HG03175 (cell line): ENCODE measurements around the gene TEX264.

Source experiments
- ATAC-seq: cut with Tn5 transposase; IDR thresholded peaks from one replicate; pipeline ENCODE4 v1.9.1; 2021; ENCODE audit warnings: mild to moderate bottlenecking, moderate library complexity; ENCODE audit not compliant: unreplicated experiment

The TEX264 gene

GRCh38 chr3:51673802-51674654 is 3.0 kb downstream of the TEX264 start:
- no peak for ATAC-seq

DNA sequence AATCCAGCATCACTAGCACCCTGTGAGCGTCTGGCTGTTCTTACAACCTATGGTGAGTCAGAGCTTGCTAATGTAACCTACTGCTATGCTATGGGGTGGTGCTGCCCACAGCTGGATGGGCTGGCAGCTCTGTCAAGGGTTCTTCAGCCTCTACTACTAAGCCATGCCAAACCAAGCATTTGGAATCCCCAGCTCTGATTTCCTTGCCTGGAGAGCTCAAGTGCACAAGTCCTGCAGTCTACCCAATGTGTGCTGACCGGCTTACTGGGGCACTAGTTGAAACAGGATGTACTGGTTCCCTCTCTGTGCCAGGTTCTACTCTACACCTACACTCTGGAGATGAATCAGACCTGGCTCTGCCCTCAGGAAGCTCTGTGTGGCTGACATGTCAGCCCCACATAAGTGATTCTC is 4.2 kb downstream of the TEX264 start:
- ATAC-seq, result no peak

- no peak for ATAC-seq
Measured at GRCh38 chr3:51676102-51676640, 5.1 kb downstream of the TEX264 start.

DNA sequence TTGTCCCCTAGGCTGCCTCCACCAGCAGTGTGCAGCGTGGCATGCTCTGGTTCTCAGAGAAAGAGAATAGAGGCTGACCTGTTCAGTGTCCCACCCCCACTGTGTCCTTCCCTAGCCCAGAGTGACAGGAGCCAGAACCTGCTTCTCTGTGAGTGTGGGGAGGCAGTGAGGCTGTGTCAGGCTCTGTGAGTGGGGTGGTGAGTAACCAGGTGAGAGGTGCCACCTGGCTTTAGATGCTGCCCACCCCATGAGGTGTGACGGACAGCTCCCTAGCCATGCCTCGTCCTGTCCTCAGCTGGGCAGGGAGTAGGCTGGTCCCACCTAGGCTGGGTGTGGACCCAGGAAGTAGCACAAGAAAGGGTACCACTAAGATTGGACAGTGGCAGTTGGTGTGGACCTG is 6.3 kb downstream of the TEX264 start:
- ATAC-seq, result no peak

DNA sequence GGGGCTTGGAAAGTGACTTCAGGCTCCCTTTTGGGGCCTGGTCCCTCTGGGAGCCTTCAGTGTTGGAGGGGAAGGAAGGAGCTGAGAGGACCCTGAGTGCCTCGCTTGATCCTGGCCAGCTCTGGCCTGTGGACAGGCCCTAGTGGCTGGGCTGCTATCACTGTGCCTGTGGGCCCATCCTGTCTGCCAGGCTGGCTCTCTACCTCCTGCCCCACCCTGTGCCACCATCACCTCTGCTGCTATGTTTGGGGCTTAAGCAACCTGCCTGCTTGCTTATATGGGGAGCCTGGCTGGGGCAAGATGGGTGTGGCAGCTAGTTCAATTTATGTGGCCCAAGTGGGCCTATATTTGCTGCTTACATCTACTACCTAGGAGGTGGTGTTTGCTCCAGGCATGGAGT is 7.1 kb downstream of the TEX264 start:
- no peak for ATAC-seq

DNA sequence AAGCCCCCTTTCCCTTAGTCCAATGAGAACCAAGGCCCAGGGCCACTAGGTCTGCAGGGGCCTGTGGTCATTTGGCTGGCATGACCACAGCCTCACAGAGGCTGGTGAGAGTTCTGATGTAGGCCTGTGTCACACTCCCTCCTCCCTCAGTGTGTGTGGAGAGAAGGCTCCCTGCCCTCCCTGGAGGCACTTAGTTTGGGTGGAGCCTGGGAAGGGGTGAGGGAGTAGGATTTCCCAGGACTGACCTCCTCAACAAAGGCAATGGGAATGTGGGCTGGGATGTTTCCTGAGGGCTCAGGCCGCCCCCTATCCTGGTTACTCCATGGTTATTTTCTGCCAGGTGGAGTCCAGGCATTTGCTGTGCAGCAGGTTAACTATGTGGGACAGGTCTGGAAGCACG is 7.6 kb downstream of the TEX264 start:
- no peak for ATAC-seq

DNA sequence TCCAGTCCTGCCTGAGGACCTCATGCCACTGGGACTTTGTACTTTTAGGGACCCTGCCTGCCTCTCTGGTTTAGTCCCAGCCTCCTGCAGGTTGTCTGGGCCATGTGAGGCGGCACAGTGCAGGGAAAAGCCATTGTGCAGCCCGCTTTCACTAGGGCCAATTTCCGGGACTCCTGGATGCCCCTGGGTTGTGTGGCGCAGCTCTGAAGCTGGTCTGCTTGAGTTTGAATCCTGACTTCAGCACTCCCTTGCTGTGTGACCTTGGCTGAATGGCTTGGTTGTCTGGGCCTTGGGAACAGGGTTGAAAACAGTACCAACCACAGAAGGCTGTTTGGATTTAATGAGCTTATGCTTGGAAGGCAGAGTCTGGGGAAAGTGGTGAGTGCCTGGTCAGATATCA is 8.3 kb downstream of the TEX264 start:
- no peak for ATAC-seq

DNA sequence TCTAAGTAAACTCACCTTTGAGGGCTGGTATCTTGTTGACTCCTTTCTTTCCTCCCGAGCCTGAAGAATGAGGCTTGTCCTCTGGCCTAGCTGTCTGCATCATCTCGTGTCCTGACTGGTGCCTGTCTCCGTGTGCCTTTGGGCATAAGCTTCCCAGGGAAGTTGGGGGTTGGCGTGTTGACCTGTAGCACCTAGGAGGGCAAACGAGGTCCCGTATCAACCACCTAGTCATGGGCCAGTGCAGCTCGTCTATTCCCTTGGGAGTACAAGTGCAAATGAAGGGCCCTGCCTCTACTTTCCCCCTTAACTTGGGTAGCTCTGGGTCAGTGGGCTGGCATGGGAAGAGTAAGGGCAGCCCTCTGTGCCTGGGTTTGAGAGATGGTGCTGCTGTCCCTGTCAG is 8.7 kb downstream of the TEX264 start:
- ATAC-seq, result no peak

DNA sequence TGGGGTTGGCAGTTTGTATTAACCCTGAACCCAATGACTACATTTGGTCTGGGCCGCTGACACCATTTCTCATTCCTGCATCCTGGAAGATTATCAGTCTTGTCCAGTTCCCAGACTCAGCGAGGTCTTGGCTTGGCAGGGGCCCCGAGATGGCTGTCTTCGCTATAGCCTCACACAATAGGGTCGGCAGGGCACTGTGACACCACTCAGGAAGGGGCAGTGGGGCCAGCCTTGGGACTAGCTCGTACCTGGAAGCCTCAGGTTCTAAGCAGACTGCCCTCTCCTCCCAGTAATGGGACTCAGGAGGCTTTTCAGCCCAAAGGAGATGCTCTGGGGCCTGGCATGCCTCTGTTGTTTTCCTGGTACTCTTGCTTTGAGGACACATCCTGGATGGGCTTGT is 9.1 kb downstream of the TEX264 start:
- no peak for ATAC-seq

- no peak for ATAC-seq
Measured at GRCh38 chr3:51680663-51681230, 9.7 kb downstream of the TEX264 start.

DNA sequence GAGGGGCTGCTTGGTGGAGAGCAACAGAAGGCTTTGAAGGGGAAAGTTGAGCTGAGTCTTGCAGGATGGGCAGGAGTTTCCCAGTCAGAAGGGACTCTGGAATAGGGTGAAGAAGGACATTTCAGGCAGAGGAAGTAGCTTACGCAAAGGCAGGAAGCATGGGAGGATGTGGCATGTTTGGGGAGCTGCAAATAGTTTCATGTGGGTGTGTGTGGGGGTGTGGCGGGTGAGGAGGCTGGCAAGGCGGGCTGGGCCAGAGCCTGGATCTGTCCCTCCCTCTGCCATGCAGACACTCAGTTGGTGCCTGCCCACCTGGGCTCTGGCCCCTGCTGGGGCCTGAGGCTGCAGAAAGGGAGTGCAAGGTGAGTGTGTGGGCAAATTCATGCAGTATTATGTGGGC is 10.4 kb downstream of the TEX264 start:
- no peak for ATAC-seq

DNA sequence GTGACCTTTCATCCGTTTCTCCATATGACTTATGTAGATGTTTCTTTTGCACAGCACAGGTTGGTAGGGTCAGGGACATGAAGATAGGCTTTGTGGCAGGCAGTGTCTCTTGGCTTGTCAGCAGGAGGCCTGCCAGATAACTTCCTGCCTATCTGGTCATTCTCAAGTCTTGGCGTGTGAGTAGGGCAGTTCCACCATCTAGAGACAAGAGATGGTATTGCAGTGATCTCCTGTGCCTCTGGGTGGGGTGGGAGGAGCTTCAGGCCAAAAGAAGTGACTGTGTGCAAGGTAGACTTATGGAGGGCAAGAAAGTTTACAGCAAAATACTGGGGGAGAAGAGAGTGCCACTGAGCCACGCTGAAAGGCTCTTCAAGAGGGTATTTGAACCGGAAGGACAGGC is 11.0 kb downstream of the TEX264 start:
- peak; percentile 85 for ATAC-seq

GRCh38 chr3:51682526-51682925 is 11.5 kb downstream of the TEX264 start:
- ATAC-seq, result no peak

DNA sequence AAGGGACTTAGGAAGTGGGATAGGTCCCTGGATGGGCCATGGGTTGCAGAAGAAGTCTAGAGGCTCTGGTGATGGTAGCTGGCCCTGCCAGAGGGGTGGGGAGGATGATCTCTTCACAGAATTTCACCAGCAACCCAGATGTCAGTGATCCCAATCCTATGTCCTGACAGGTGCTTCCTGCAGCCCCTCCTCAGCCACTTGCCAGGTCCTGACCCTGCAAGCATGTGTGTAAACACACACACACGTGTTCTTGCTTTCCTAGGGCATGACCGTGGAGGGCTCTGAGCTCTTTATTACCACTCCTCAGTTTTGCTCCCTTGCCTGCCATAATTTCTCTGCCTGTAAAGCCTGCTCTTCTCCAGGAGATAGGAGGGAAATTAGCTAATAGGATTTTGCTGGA is 12.5 kb downstream of the TEX264 start:
- no peak for ATAC-seq

DNA sequence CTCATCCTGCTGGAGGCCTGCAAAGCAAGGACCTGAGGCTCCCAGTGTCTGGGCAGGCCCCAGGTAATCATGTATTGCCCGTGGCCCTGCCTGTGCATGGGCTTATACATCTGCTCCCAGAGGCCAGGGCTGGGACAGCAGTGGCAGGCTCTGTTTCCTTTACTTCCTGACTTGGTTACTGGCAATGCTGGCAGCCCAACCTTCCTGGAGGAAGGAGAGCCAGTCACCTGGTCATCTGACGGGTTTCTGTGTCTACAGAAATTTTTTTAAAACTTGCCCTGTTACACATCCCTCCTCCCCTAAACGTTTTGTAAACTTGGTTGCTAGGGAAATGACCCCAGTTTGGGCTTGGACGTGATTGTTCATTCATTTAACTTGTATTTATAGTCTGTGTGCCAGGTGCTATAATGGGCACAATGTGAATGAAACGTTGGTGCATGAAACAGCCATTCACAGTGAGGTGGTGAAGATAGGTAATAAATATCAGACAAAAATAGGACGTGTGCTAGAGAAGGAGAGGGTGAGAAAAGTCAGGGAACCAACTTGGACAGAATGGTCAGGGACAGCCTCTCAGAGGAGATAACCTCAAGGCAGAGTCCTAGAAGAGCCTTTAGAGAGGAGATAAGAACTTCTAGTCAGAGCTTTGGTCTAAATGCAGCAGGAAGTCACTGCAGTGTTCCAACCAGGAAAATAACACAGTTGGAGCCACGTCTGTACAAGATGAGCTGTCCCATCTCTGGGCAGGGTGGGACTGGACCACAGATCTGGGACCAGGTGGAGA is 14.1 kb downstream of the TEX264 start:
- no peak for ATAC-seq

DNA sequence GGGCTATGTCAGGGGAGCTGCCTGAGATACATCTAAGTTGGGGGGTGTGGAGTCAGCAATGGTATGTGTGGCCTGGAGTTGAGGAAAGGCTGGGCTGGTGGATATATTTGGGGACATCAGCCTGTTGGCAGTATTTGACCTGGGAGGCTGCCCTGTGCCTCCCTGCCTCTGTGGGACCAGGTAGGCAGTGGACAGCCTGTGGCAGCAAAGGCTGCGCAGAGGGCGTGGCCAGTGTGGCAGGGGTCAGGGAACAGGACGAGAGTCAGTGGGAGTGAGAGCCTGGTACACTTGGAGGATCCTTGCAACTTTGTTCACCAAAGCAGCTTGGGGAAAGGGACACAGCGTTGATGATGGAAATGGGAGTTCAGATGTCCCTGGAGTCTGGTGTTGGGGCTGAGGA is 15.0 kb downstream of the TEX264 start:
- ATAC-seq, result no peak

DNA sequence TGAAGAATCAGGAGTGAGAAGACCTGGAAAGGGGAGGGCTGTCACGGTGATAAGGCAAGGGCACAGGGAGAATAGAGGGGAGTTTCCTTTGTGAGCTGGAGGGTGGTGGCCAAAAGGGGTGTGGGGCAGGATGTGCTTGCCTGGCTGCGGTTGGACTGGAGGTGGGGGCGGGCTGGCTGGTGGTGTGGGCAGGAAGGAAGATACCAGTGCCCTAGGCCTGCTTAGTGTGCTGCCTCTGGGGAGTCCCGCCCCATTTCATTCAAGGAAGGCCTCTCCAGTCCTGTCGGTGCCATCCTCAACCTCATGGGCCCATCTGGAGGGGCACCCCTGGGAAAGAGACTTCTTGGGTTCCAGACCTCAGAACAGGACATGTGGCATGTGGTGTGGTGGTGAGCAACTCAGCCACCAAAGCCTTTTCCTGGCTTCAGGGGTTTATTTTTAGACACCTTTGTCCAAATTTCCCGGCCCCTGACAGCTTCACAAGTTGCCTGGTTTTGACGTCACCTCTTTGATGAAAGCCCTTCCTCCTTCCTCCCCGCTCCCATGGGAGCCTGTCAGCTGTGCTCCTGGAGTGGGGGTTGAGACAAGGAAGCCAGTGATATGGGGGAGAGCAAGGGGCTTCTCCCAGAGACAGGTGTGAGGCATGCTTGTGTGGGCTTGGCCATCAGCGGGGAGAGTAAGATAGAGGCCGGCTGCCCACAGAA is 15.6 kb downstream of the TEX264 start:
- peak; percentile 51 for ATAC-seq

DNA sequence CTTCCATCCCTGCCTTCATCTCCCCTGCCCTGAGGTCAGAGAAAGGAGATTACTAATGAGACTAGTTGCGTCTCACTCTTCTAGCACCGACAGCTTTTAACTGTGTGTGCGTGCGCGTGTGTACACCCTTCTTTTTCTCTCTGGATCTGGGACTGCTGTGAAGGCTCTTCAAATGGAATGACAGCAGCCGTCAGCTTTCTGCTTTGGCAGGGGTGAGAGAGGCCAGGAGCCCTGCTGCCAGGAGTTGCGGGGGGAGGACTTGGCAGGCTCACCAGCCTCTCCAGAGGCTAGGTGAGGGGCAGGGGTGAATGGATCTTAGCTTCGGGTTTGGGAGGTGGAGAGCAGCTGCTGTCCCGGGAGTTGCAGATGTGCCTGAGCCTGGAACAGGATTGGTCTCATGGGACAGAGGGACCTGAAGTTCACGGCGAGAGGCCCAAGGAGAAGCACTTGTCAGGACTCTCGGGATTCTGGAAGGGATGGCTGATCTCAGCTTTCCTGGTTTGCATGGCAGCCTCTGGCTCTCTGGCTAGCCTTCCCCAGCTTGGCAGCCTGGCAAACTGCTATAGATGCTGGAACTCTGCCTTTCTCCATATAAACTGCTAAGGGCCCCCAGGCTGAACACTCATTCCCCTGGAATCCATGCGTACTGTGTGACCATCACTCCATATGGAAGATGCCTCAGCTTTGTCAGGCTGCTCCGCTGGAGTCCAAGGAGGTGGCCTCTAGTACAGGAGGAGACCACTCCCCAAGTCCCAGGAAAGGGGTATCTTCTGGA is 16.6 kb downstream of the TEX264 start:
- ATAC-seq, result no peak

GRCh38 chr3:51688206-51688600 is 17.2 kb downstream of the TEX264 start:
- ATAC-seq, result no peak

DNA sequence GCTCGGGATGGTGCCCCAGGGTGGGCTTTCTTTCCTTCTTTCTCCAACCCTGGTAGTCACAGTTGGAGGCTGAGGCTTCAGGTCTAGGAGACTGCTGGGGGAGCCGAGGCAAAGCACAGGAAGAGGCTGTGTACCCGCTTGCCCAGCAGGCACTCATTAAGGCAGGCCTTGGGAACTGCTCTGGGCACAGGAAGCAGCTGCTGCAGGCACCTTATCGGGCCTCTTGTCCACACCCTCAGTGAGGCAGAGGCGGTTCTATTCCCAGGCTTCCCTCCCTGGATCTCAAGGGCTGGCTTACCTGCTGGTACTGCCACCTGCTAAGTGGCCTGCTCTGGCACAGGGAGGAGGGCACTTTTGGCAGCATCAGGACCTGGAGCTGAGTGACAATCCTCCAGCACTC is 20.0 kb downstream of the TEX264 start:
- ATAC-seq, result no peak
